SK-N-SH (cell line): ENCODE data around the gene PHF14. TPM values are rescaled to one million over a fixed set of nuclear protein-coding genes. Genes with fewer than 3 reads are reported as not detected.

ENCODE experiments used
- CTCF ChIA-PET: fragments of 300-600, 350-600 bp; formaldehyde crosslinking; extraction: SDS; loops from one replicate; lab custom pipeline; 2021; lab: Yijun Ruan, JAX
- POLR2A ChIA-PET: fragments of 350-600 bp; sonication (Branson Sonifier 250); formaldehyde crosslinking; extraction: SDS; loops from one replicate; lab custom pipeline; 2020; ENCODE audit warnings: antibody characterized with exemption, inconsistent platforms; lab: Yijun Ruan, JAX
- DNase-seq: peaks from one replicate; pipeline ENCODE4 v3.0.0; 2012
- H2AFZ ChIP-seq: fragments of 200-600 bp; sonication (generic); 2 replicates; pipeline ENCODE4 v1.8.1; 2016; ENCODE audit warnings: antibody characterized with exemption, mild to moderate bottlenecking, low read depth
- H3F3A ChIP-seq: fragments of 200-600 bp; sonication (generic); replicated peaks from 2 replicates; pipeline ENCODE3; 2016; ENCODE audit warnings: antibody characterized with exemption, mild to moderate bottlenecking; ENCODE audit not compliant: insufficient read depth
- H3K27ac ChIP-seq, 2 experiments: fragments of 200-500 bp in 1 of 2; fragments of 200-600 bp in 1 of 2; sonication (Bioruptor generic) in 1 of 2; sonication (generic), shearing (Covaris generic) in 1 of 2; 2 replicates each; pipeline versions ENCODE4 v1.5.1 to v1.6.1; 2014 to 2016; ENCODE audit warnings: low read depth in 2 of 2, inconsistent platforms in 1 of 2, low read length in 1 of 2, mild to moderate bottlenecking in 1 of 2, mixed read lengths in 1 of 2
- H3K27me3 ChIP-seq: fragments of 200-600 bp; sonication (generic), shearing (Covaris generic); 2 replicates; pipeline ENCODE4 v1.6.1; 2016; ENCODE audit warnings: mixed run types; ENCODE audit not compliant: insufficient read depth
- H3K36me3 ChIP-seq, 2 experiments: fragments of 200-500 bp in 1 of 2; fragments of 200-600 bp in 1 of 2; sonication (Bioruptor generic) in 1 of 2; sonication (generic) in 1 of 2; replicated peaks in 1 of 2; 2 replicates each; pipeline versions ENCODE3 to v1.5.1; 2014 to 2016; ENCODE audit warnings: low read length in 1 of 2, mild to moderate bottlenecking in 1 of 2; ENCODE audit not compliant: insufficient read depth in 2 of 2, control insufficient read depth in 1 of 2
- H3K4me1 ChIP-seq, 2 experiments: fragments of 200-500 bp in 1 of 2; fragments of 200-600 bp in 1 of 2; sonication (Bioruptor generic) in 1 of 2; sonication (generic), shearing (Covaris generic) in 1 of 2; 2 replicates each; pipeline versions ENCODE4 v1.5.1 to v1.6.1; 2014 to 2016; ENCODE audit warnings: low read depth in 1 of 2, low read length in 1 of 2, mixed run types in 1 of 2; ENCODE audit not compliant: insufficient read depth in 2 of 2, control insufficient read depth in 1 of 2
- H3K4me2 ChIP-seq: fragments of 200-600 bp; sonication (generic), shearing (Covaris generic); 2 replicates; pipeline ENCODE4 v1.6.1; 2017; ENCODE audit warnings: mixed run types
- H3K4me3 ChIP-seq, 2 experiments: fragments of 200-500 bp in 1 of 2; fragments of 200-600 bp in 1 of 2; sonication (Bioruptor generic) in 1 of 2; sonication (generic), shearing (Covaris generic) in 1 of 2; 2 replicates each; pipeline versions ENCODE4 v1.5.1 to v1.8.1; 2014 to 2016; ENCODE audit warnings: low read depth in 2 of 2, inconsistent platforms in 1 of 2, low read length in 1 of 2, mild to moderate bottlenecking in 1 of 2, mixed read lengths in 1 of 2, moderate library complexity in 1 of 2
- H3K79me2 ChIP-seq: fragments of 200-600 bp; sonication (generic); 2 replicates; pipeline ENCODE4 v1.8.1; 2017; ENCODE audit warnings: mild to moderate bottlenecking; ENCODE audit not compliant: insufficient read depth
- H3K9ac ChIP-seq: fragments of 200-600 bp; sonication (generic); 2 replicates; pipeline ENCODE4 v1.6.1; 2017; ENCODE audit warnings: mixed run types
- H3K9me2 ChIP-seq: fragments of 200-600 bp; sonication (generic); 2 replicates; pipeline ENCODE4 v1.6.1; 2017; ENCODE audit warnings: mixed run types
- H3K9me3 ChIP-seq: fragments of 200-600 bp; sonication (generic); 2 replicates; pipeline ENCODE4 v1.6.1; 2017; ENCODE audit warnings: mixed run types, mild to moderate bottlenecking, moderate library complexity
- H4K20me1 ChIP-seq: fragments of 200-600 bp; sonication (generic); 2 replicates; pipeline ENCODE4 v1.6.1; 2017; ENCODE audit warnings: mild to moderate bottlenecking, mixed run types; ENCODE audit not compliant: insufficient read depth
- FOSL2 ChIP-seq: IDR thresholded peaks from 2 replicates; pipeline ENCODE4 v1.4.0; 2012; ENCODE audit warnings: low read depth, mild to moderate bottlenecking, moderate library complexity, borderline replicate concordance
- GABPA ChIP-seq: IDR thresholded peaks from 2 replicates; pipeline ENCODE4 v1.4.0; 2012; ENCODE audit warnings: low read depth, mild to moderate bottlenecking
- GATA2 ChIP-seq: sonication (generic); formaldehyde crosslinking; IDR thresholded peaks from 2 replicates; pipeline ENCODE4 v1.5.0; 2020; ENCODE audit warnings: mild to moderate bottlenecking, missing genetic modification reagents
- MXI1 ChIP-seq: IDR thresholded peaks from 2 replicates; pipeline ENCODE4 v1.6.1; 2012; ENCODE audit warnings: mild to moderate bottlenecking, low read depth, low read length, improper control_type of control experiment
- NFIC ChIP-seq: IDR thresholded peaks from 2 replicates; pipeline ENCODE4 v1.4.0; 2012; ENCODE audit warnings: borderline replicate concordance
- RAD21 ChIP-seq: IDR thresholded peaks from 2 replicates; pipeline ENCODE4 v1.6.1; 2012; ENCODE audit warnings: mild to moderate bottlenecking, low read length
- SMC3 ChIP-seq: IDR thresholded peaks from 2 replicates; pipeline ENCODE4 v1.6.1; 2012; ENCODE audit warnings: low read depth, low read length, improper control_type of control experiment
- TCF12 ChIP-seq: IDR thresholded peaks from 2 replicates; pipeline ENCODE4 v1.4.0; 2012
- YY1 ChIP-seq: IDR thresholded peaks from 2 replicates; pipeline ENCODE4 v1.4.0; 2012; ENCODE audit warnings: low read depth, mild to moderate bottlenecking
- WGBS: methylation state at CpG from one replicate; pipeline ENCODE4 v1.1.6; 2017; ENCODE audit warnings: low lambda C conversion rate; 5-methylcytosine and 5-hydroxymethylcytosine counted together
- polyA plus RNA-seq, 3 experiments: library from polyadenylated mRNA; depleted of rRNA; stranded (reverse); fragments of >200 nt; gene quantifications; 2 replicates each; pipeline ENCODE4 v1.2.3, GENCODE V29; 2012
- TF ChIP-seq, protein P1 (sequence below): fragments of 200-600 bp; sonication (generic); IDR thresholded peaks from 2 replicates; pipeline ENCODE4 v1.6.1; 2017; ENCODE audit warnings: antibody characterized with exemption, mild to moderate bottlenecking, moderate library complexity
- TF ChIP-seq, protein P2 (sequence below): IDR thresholded peaks from 2 replicates; pipeline ENCODE4 v1.6.1; 2012; ENCODE audit warnings: mild to moderate bottlenecking, low read depth, low read length, moderate library complexity
- TF ChIP-seq, protein P3 (sequence below): fragments of 150-350 bp; IDR thresholded peaks from 2 replicates; pipeline ENCODE4 v1.6.1; 2017; ENCODE audit warnings: antibody characterized with exemption, low read length, low read depth, borderline replicate concordance

Gene PHF14
- polyA plus RNA-seq, 1 of the 3 experiments (the other 2 are of a cell fraction) = 19.2 TPM

DNA sequence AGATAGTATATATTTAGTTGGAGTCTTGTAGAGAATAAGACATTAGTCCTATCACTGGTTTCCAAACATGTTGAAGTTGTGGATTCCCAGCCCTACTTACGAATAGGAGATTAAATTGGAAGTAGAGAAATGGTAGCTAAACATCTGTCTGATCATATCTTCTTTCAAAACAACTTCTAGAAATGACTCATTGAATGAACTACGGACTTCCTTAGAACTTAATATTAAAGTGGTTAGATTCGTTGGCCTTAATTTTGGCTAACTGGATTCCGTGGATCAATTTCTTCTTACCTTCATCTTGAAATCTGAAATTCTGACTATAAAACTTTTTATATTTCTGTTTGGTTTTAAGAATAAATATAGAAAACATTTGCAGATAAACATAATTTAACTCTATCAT is 3.4 kb downstream of the PHF14 start:
- Histone ChIP-seq H3K4me2 (no peak overlapping the region), H3K9me2 (no peaks in the 10 kb centered on the region), H3K27me3 (no peaks in the 10 kb centered on the region), H3F3A (no peaks in the 10 kb centered on the region), H3K27ac (no peak overlapping the region), H3K79me2 (peaks cover 71% of the 10 kb centered on the region), H4K20me1 (peaks cover 3% of the 10 kb centered on the region; the same call in 1 of the 2 replicates), H3K9me3 (no peaks in the 10 kb centered on the region), H3K4me3 (no peak overlapping the region), H3K9ac (no peak overlapping the region), H3K4me1 (peaks cover 9 to 25% of the 10 kb centered on the region in 2 experiments; a peak in 3 of 4 replicates), H3K36me3 (peaks cover 38 to 63% of the 10 kb centered on the region in 2 experiments), H2AFZ (no peak overlapping the region)
- CTCF ChIA-PET = interaction anchor here (1.1 kb wide), 1 partner anchor 235 kb away, joined by 4 read pairs; no protein-coding TSS in a partner anchor
- POLR2A ChIA-PET = no interaction called here
- WGBS = 68% methylated on average over 4 of the region's 4 CpGs
- TF ChIP-seq MXI1 (no peak), SMC3 (no peak), YY1 (no peak), RAD21 (no peak), GATA2 (no peak), TCF12 (no peak), NFIC (no peak), GABPA (no peak), FOSL2 (no peak)
- TF ChIP-seq, protein P1, sequence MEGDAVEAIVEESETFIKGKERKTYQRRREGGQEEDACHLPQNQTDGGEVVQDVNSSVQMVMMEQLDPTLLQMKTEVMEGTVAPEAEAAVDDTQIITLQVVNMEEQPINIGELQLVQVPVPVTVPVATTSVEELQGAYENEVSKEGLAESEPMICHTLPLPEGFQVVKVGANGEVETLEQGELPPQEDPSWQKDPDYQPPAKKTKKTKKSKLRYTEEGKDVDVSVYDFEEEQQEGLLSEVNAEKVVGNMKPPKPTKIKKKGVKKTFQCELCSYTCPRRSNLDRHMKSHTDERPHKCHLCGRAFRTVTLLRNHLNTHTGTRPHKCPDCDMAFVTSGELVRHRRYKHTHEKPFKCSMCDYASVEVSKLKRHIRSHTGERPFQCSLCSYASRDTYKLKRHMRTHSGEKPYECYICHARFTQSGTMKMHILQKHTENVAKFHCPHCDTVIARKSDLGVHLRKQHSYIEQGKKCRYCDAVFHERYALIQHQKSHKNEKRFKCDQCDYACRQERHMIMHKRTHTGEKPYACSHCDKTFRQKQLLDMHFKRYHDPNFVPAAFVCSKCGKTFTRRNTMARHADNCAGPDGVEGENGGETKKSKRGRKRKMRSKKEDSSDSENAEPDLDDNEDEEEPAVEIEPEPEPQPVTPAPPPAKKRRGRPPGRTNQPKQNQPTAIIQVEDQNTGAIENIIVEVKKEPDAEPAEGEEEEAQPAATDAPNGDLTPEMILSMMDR = no peak
- TF ChIP-seq, protein P2, sequence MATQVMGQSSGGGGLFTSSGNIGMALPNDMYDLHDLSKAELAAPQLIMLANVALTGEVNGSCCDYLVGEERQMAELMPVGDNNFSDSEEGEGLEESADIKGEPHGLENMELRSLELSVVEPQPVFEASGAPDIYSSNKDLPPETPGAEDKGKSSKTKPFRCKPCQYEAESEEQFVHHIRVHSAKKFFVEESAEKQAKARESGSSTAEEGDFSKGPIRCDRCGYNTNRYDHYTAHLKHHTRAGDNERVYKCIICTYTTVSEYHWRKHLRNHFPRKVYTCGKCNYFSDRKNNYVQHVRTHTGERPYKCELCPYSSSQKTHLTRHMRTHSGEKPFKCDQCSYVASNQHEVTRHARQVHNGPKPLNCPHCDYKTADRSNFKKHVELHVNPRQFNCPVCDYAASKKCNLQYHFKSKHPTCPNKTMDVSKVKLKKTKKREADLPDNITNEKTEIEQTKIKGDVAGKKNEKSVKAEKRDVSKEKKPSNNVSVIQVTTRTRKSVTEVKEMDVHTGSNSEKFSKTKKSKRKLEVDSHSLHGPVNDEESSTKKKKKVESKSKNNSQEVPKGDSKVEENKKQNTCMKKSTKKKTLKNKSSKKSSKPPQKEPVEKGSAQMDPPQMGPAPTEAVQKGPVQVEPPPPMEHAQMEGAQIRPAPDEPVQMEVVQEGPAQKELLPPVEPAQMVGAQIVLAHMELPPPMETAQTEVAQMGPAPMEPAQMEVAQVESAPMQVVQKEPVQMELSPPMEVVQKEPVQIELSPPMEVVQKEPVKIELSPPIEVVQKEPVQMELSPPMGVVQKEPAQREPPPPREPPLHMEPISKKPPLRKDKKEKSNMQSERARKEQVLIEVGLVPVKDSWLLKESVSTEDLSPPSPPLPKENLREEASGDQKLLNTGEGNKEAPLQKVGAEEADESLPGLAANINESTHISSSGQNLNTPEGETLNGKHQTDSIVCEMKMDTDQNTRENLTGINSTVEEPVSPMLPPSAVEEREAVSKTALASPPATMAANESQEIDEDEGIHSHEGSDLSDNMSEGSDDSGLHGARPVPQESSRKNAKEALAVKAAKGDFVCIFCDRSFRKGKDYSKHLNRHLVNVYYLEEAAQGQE = no peak
- TF ChIP-seq, protein P3, sequence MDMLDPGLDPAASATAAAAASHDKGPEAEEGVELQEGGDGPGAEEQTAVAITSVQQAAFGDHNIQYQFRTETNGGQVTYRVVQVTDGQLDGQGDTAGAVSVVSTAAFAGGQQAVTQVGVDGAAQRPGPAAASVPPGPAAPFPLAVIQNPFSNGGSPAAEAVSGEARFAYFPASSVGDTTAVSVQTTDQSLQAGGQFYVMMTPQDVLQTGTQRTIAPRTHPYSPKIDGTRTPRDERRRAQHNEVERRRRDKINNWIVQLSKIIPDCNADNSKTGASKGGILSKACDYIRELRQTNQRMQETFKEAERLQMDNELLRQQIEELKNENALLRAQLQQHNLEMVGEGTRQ = no peak
- no peak for DNase-seq
